Loucy (cell line): Measurements from ENCODE around the gene GPR146.

ENCODE experiments used
- H2AFZ ChIP-seq: fragments of 200-600 bp; sonication (generic); 2 replicates; pipeline ENCODE4 v1.6.0; 2016; ENCODE audit warnings: antibody characterized with exemption, mild to moderate bottlenecking, low read length, moderate library complexity
- H3F3A ChIP-seq: fragments of 200-600 bp; 2 replicates; pipeline ENCODE4 v1.6.0; 2016; ENCODE audit warnings: antibody characterized with exemption, low read depth, mild to moderate bottlenecking
- H3K27me3 ChIP-seq: fragments of 200-600 bp; sonication (generic); 2 replicates; pipeline ENCODE4 v1.6.1; 2014; ENCODE audit warnings: low read length, mild to moderate bottlenecking; ENCODE audit not compliant: insufficient read depth, poor library complexity, severe bottlenecking
- H3K36me3 ChIP-seq: fragments of 200-600 bp; sonication (generic); 2 replicates; pipeline ENCODE4 v1.6.1; 2016; ENCODE audit warnings: low read length; ENCODE audit not compliant: insufficient read depth
- H3K4me1 ChIP-seq: fragments of 200-600 bp; sonication (generic); 2 replicates; pipeline ENCODE4 v1.5.1; 2014; ENCODE audit warnings: low read length, mild to moderate bottlenecking; ENCODE audit not compliant: insufficient read depth, poor library complexity, severe bottlenecking
- H3K4me2 ChIP-seq: fragments of 200-600 bp; sonication (generic); 2 replicates; pipeline ENCODE4 v1.6.0; 2014; ENCODE audit warnings: antibody characterized with exemption, low read length, low read depth, mild to moderate bottlenecking; ENCODE audit not compliant: poor library complexity, severe bottlenecking
- H3K4me3 ChIP-seq: fragments of 200-600 bp; sonication (generic); 2 replicates; pipeline ENCODE4 v1.5.1; 2014; ENCODE audit warnings: low read length, mild to moderate bottlenecking, mixed read lengths; ENCODE audit not compliant: poor library complexity, severe bottlenecking
- H3K79me2 ChIP-seq: fragments of 200-600 bp; sonication (generic); 2 replicates; pipeline ENCODE4 v1.6.1; 2014; ENCODE audit warnings: low read length; ENCODE audit not compliant: insufficient read depth
- H3K9ac ChIP-seq: fragments of 200-600 bp; sonication (generic); 2 replicates; pipeline ENCODE4 v1.6.0; 2014; ENCODE audit warnings: mild to moderate bottlenecking, low read depth, low read length, moderate library complexity; ENCODE audit not compliant: poor library complexity, severe bottlenecking
- H3K9me2 ChIP-seq: fragments of 200-600 bp; sonication (generic); replicated peaks from 2 replicates; pipeline ENCODE4 v1.6.1; 2016; ENCODE audit warnings: low read depth, low read length, mixed read lengths
- H3K9me3 ChIP-seq: fragments of 200-600 bp; sonication (generic); 2 replicates; pipeline ENCODE4 v1.6.1; 2014; ENCODE audit warnings: mild to moderate bottlenecking, antibody characterized with exemption, low read length, low read depth; ENCODE audit not compliant: insufficient read depth
- H4K20me1 ChIP-seq: fragments of 200-600 bp; sonication (generic); 2 replicates; pipeline ENCODE4 v1.6.0; 2014; ENCODE audit warnings: antibody characterized with exemption, low read length, mild to moderate bottlenecking; ENCODE audit not compliant: insufficient read depth, poor library complexity, severe bottlenecking
- CTCF ChIP-seq: fragments of 200-600 bp; sonication (generic); conservative IDR thresholded peaks from 2 replicates; pipeline ENCODE4 v1.5.1; 2014; ENCODE audit warnings: mild to moderate bottlenecking, antibody characterized with exemption, low read length
- EZH2phosphoT487 ChIP-seq: fragments of 200-600 bp; IDR thresholded peaks from 2 replicates; pipeline ENCODE4 v1.6.1; 2018; ENCODE audit warnings: antibody characterized with exemption, mild to moderate bottlenecking, moderate library complexity, borderline replicate concordance

The GPR146 gene

DNA sequence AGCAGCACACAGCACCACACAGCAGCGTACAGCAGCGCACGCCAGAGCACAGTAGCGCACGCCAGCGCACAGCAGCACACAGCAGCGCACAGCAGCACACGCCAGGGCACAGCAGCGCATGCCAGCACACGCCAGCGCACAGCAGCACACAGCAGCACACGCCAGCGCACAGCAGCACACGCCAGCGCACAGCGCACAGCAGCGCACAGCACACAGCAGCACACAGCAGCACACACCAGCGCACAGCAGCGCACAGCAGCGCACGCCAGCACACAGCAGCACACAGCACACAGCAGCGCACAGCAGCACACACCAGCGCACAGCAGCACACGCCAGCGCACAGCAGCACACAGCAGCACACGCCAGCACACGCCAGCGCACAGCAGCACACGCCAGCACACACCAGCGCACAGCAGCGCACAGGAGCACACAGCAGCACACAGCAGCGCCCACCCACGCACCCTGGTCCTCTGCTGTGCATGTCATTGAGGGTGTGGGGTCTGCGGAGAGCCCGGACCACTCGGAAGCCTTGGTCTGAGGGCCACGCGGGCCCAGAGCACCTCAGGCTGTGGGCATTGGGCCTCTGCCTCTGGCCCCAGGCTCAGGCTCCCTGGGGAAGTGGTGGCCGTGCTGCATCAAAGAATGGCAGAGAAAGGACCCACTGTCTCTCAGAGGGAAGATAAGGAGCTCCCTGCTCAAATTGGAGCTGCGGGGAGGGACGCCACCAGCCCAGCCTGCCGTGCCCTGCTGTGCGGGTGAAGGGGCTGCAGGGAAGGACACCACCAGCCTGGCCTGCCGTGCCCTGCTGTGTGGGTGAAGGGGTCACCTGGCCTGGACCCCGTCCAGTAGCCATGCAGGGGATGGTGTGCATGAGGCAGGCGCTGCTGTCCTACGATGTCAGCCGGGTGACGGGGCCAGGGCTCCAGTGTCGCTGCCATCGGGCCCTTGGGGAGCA lies 27.5 kb upstream of the GPR146 start:
- Histone ChIP-seq H3F3A (no peaks in the 10 kb centered on the region), H3K4me1 (peaks cover 4% of the 10 kb centered on the region), H3K36me3 (no peaks in the 10 kb centered on the region), H3K4me3 (no peak overlapping the region), H2AFZ (no peak overlapping the region), H3K9me3 (no peaks in the 10 kb centered on the region), H3K9ac (no peak overlapping the region), H4K20me1 (no peaks in the 10 kb centered on the region), H3K4me2 (no peak overlapping the region), H3K9me2 (no peaks in the 10 kb centered on the region), H3K27me3 (no peaks in the 10 kb centered on the region), H3K79me2 (peaks cover 29% of the 10 kb centered on the region; the same call in 1 of the 2 replicates)
- TF ChIP-seq EZH2phosphoT487 (no peak), CTCF (no peak)

DNA sequence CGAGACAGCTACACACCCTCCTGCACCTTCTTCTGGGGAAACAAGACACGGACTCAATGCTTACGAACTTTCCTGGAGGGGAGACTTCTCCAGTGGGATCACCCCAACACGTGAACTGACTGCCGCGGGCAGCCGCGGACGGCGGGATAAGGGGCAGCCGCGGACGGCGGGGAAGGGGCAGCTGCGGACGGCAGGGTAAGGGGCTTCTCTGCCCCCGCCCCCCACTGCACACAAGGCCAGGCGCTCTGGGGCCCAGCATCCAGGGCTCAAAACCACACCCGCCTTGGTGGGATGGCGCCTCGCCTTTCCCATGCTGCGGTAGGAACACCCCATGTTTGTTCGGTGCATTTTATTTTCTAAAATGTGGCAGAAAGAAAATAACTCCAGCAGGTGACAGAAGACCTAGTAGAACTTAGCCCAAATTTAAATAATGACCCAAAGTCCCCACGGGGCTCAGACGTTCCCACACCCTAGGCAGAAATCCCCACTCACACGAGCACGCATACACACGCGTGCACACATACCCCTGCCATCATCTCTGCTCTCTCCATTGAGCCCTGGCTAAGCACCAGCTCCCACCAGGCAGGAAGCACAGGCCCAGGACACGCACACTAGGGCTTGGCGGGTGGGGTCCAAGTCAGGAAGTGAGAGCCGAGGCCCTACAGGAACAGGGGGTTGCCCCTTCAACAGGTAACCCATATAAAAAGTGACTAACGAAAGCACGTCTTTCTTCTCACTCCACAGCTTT lies 26.6 kb upstream of the GPR146 start:
- H3K4me2 ChIP-seq = no peak overlapping the region
- no peaks in the 10 kb centered on the region for H3K9me2 ChIP-seq
- no peak overlapping the region for H3K9ac ChIP-seq
- H3F3A ChIP-seq = no peaks in the 10 kb centered on the region
- H3K4me1 ChIP-seq = peaks cover 4% of the 10 kb centered on the region
- H3K9me3 ChIP-seq = no peaks in the 10 kb centered on the region
- peaks cover 36% of the 10 kb centered on the region; the same call in 1 of the 2 replicates for H3K79me2 ChIP-seq
- H3K36me3 ChIP-seq = no peaks in the 10 kb centered on the region
- no peaks in the 10 kb centered on the region for H3K27me3 ChIP-seq
- H3K4me3 ChIP-seq = no peak overlapping the region
- TF ChIP-seq CTCF (no peak), EZH2phosphoT487 (no peak)
- no peak overlapping the region for H2AFZ ChIP-seq
- H4K20me1 ChIP-seq = no peaks in the 10 kb centered on the region

- Histone ChIP-seq H3K27me3 (no peaks in the 10 kb centered on the region), H3K79me2 (peaks cover 42% of the 10 kb centered on the region; the same call in 1 of the 2 replicates), H3K9ac (no peak overlapping the region), H4K20me1 (no peaks in the 10 kb centered on the region), H3K9me2 (no peaks in the 10 kb centered on the region), H3K4me1 (peaks cover 4% of the 10 kb centered on the region), H3K4me2 (no peak overlapping the region), H3K9me3 (no peaks in the 10 kb centered on the region), H3K36me3 (no peaks in the 10 kb centered on the region), H3K4me3 (no peak overlapping the region), H3F3A (no peaks in the 10 kb centered on the region), H2AFZ (no peak overlapping the region)
- no peak for TF ChIP-seq EZH2phosphoT487
- no peak for TF ChIP-seq CTCF
Observed at GRCh38 chr7:1018334-1018695, 26.0 kb upstream of the GPR146 start.
